K562 (cell line): ENCODE measurements around the gene FPGS. TPM values are rescaled to one million over a fixed set of nuclear protein-coding genes. Genes with fewer than 3 reads are reported as not detected.

ENCODE experiments used
- CCNT2 ChIP-seq: IDR thresholded peaks from 2 replicates; pipeline ENCODE4 v1.6.1; 2011; ENCODE audit warnings: borderline replicate concordance, low read depth, mild to moderate bottlenecking, moderate library complexity, mixed read lengths, low read length; ENCODE audit not compliant: insufficient read length; ENCODE audit errors: extremely low read depth
- CREM ChIP-seq: IDR thresholded peaks from 2 replicates; pipeline ENCODE4 v1.6.1; 2014; ENCODE audit warnings: antibody characterized with exemption, low read depth
- DEAF1 ChIP-seq: fragments of 450-650 bp; formaldehyde crosslinking; IDR thresholded peaks from 2 replicates; pipeline ENCODE4 v1.4.0; 2020; ENCODE audit warnings: mild to moderate bottlenecking, moderate library complexity
- KDM5B ChIP-seq: fragments of 200-600 bp; sonication (generic); IDR thresholded peaks from 2 replicates; pipeline ENCODE4 v1.6.1; 2012; ENCODE audit warnings: low read depth, mild to moderate bottlenecking, moderate library complexity, low read length, control low read depth, inconsistent platforms; ENCODE audit not compliant: insufficient replicate concordance
- MAZ ChIP-seq, 2 experiments: fragments of 450-650 bp in 1 of 2; sonication (generic) in 1 of 2; formaldehyde crosslinking; IDR thresholded peaks in 1 of 2; conservative IDR thresholded peaks in 1 of 2; 2 replicates each; pipeline versions ENCODE4 v1.4.0 to v1.5.0; 2020; ENCODE audit warnings: mild to moderate bottlenecking in 1 of 2, missing genetic modification reagents in 1 of 2
- MLX ChIP-seq, 2 experiments: fragments of 450-650 bp in 1 of 2; sonication (generic) in 1 of 2; formaldehyde crosslinking; conservative IDR thresholded peaks; 2 replicates each; pipeline versions ENCODE4 v1.4.0 to v1.8.1; 2020 to 2022; ENCODE audit warnings: mild to moderate bottlenecking in 1 of 2, missing genetic modification reagents in 1 of 2
- PHF20 ChIP-seq: fragments of 450-650 bp; IDR thresholded peaks from 2 replicates; pipeline ENCODE4 v1.6.1; 2018; ENCODE audit not compliant: partially characterized antibody
- PHF21A ChIP-seq: fragments of 450-650 bp; IDR thresholded peaks from 2 replicates; pipeline ENCODE4 v1.6.1; 2017; ENCODE audit warnings: low read depth, borderline replicate concordance
- PHF8 ChIP-seq: fragments of 200-600 bp; sonication (generic); IDR thresholded peaks from 2 replicates; pipeline ENCODE4 v1.6.1; 2012; ENCODE audit warnings: mixed run types, mild to moderate bottlenecking, inconsistent platforms, low read length, moderate library complexity, borderline replicate concordance
- PML ChIP-seq: IDR thresholded peaks from 2 replicates; pipeline ENCODE4 v1.6.1; 2012; ENCODE audit warnings: low read length, inconsistent platforms
- PRDM10 ChIP-seq: fragments of 450-650 bp; IDR thresholded peaks from 2 replicates; pipeline ENCODE4 v1.6.1; 2018; ENCODE audit not compliant: partially characterized antibody
- TAF1 ChIP-seq: IDR thresholded peaks from 2 replicates; pipeline ENCODE4 v1.6.1; 2011; ENCODE audit warnings: mild to moderate bottlenecking, low read length, moderate library complexity; ENCODE audit not compliant: insufficient read depth, control insufficient read depth, severe bottlenecking; ENCODE audit errors: extremely low read depth
- TAF7 ChIP-seq: fragments of 450-650 bp; IDR thresholded peaks from 2 replicates; pipeline ENCODE4 v1.6.1; 2016; ENCODE audit warnings: missing genetic modification characterization, missing compliant biosample characterization
- TFAP4 ChIP-seq: sonication (generic); formaldehyde crosslinking; IDR thresholded peaks from 2 replicates; pipeline ENCODE4 v1.8.0; 2022; ENCODE audit warnings: missing genetic modification reagents, mild to moderate bottlenecking, moderate library complexity, borderline replicate concordance
- ZNF282 ChIP-seq: sonication (generic); formaldehyde crosslinking; IDR thresholded peaks from 2 replicates; pipeline ENCODE4 v1.8.1; 2023; ENCODE audit warnings: missing genetic modification reagents
- ZNF398 ChIP-seq: fragments of 250-450 bp; sonication (Bioruptor Pico); IDR thresholded peaks from 2 replicates; pipeline ENCODE4 v1.8.0; 2021; ENCODE audit warnings: moderate library complexity, mild to moderate bottlenecking, inconsistent platforms
- polyA plus RNA-seq, 8 experiments: library from polyadenylated mRNA; depleted of rRNA in 4 of 8; stranded (reverse) in 5 of 8; unstranded in 3 of 8; fragments of >200 nt; fragmentation: Nextera tagmentation in 2 of 8; fragmentation: Illumina TruSeq in 1 of 8; extraction: Ambion mirVana in 2 of 8; extraction: Trizol in 1 of 8; gene quantifications; 2 replicates each; pipeline versions ENCODE4 v1.2.1 to v1.2.3, GENCODE V29; 2011 to 2014; ENCODE audit warnings: inconsistent platforms in 1 of 8, missing spikeins in 1 of 8
- total RNA-seq, 7 experiments: library from RNA; depleted of rRNA in 6 of 7; stranded (reverse); fragments of >200 nt in 6 of 7; fragmentation: Illumina TruSeq in 2 of 7; extraction: Trizol in 2 of 7; gene quantifications; 2 replicates each; pipeline versions ENCODE4 v1.2.1 to v1.2.3, GENCODE V29; 2011 to 2021; ENCODE audit warnings: low replicate concordance in 1 of 7

FPGS gene
- total and polyA plus RNA-seq, 9 of the 15 experiments (the other 6 are each of a cell fraction or from before 2014, with no cell fraction given): 0.84 to 86.4 (median 59.2) TPM

DNA sequence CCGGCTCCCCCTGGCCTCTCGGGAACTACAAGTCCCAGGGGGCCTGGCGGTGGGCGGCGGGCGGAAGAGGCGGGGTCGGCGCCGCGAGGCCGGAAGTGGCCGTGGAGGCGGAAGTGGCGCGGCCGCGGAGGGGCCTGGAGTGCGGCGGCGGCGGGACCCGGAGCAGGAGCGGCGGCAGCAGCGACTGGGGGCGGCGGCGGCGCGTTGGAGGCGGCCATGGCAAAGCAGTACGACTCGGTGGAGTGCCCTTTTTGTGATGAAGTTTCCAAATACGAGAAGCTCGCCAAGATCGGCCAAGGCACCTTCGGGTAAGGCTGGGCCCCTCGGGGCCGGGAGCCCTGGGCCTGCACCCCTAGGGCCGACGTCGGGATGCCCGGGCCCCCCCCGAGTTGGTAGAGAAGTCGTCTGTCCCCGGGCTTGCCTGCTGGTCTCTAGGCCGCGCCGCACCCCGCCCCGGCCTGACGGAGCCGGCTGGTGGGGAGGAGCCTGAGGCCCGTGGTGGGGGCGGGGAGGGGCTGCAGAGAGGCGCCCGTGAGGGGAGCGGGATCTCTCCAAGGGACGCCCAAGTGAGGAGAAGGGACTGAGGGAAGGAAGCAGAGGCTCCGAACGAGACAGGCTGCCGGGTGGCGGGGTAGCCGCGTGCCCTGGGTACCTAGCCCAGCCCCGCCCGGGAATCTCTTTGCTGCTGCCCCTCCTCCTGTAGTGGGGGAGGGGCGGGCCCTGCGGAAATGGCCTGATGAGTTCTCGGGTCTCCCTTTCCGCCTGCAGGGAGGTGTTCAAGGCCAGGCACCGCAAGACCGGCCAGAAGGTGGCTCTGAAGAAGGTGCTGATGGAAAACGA, 16.5 kb upstream of the FPGS start, which contains the start of gene CDK9 (continued):
- TF ChIP-seq MLX (CRISPR knock-in tag; conservative IDR thresholded peaks at IDR 0.05) (no peak), PRDM10 (peak; percentile 83), TFAP4 (peak; percentile 79), TAF1 (peak; percentile 66), PHF20 (peak; percentile 15), CREM (peak; percentile 73), MAZ (CRISPR knock-in tag; conservative IDR thresholded peaks at IDR 0.05 in 1 of 2, IDR thresholded peaks at IDR 0.05 in 1 of 2) (peak; percentile 70 to 92; a peak in 2 of 4 replicates), TAF7 (tag) (0 out of 2 replicates have a peak, but pooled peaks have one; percentile 41), ZNF398 (no peak), CCNT2 (peak; percentile 23), KDM5B (peak; percentile 30), PML (peak; percentile 35; the same call in 1 of the 2 replicates), PHF8 (peak; percentile 75), PHF21A (0 out of 2 replicates have a peak, but pooled peaks have one; percentile 41), ZNF282 (0 out of 2 replicates have a peak, but pooled peaks have one; percentile 49), DEAF1 (CRISPR knock-in tag) (0 out of 2 replicates have a peak, but pooled peaks have one; percentile 39)
